ENCODE data around the gene MCCC1. TPM values are rescaled to one million over a fixed set of nuclear protein-coding genes. Genes with fewer than 3 reads are reported as not detected.
A peak's percentile ranks its signal among the peaks of the same experiment; 100 is the strongest.
"Not testable (repeated sequence)": the region's sequence is repeated elsewhere in the genome, so short reads cannot be mapped to it uniquely, and the experiment has no call there.

The MCCC1 gene
- total and polyA plus RNA-seq, 2 donors = 28.1 to 42.9 TPM

DNA sequence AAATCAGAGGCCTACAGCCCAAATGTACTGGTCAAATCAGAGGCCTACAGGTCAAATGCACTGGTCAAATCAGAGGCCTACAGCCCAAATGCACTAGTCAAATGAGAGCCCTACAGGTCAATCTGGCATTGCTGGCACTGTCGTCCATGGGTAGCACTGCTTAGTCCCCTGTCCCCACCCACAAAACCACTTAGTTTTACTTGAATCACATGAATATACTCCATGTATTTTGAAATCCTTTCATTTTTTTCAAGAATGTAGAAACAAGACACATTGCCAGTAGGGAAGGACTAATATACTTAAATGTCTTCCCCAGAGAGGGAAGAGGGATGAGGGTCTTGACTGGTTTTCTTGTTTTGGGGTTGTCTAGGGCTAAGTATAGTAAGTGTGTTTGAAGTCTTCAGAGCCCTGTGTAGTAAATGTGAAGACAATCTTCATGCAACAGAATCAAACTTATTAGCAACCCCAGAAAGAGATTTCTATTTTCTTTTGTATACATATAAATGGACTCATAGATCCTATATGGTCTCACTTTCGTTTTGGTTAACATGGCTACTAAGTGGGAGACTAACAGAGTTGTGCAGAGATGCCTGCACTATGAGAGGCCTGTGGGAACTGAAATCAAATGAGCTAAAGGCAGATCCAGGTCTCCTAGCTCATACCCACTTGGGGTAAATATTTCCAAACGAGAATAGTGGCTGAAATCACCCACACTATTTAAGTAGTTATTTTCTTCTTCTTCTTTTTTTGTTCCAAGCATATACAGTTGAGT is 80.7 kb downstream of the MCCC1 start:
- WGBS = 95% methylated on average over 3 of the region's 3 CpGs
- H3K4me1 ChIP-seq (ENCODE audit: insufficient read depth) = no peaks in the 10 kb centered on the region
- DNase-seq (ENCODE audit: extremely low spot score) = no peak
- H3K36me3 ChIP-seq (ENCODE audit: insufficient read depth) = peaks cover 4% of the 10 kb centered on the region
- no peak overlapping the region for H3K4me3 ChIP-seq (ENCODE audit: low read depth, low read length)
- no peak overlapping the region for H3K27ac ChIP-seq (ENCODE audit: low read depth)

DNA sequence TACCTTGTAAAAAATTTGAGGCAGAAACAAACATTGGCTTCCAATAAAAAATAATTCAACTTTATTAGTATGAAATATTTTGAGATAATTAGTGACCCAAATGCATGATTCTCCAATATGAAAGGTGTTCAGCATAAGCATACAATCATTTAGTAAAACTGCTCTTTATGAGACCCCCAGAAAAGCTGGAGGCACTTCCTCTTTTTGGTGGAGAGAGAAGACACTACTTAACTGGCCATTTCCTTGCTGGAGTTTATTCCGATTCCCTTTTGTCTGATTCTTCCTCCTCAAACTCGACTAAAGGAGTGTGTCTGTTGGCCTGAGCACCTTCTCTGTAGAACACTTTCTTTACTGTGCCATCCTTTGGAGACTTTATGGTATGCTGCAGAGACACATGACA is 84.1 kb downstream of the MCCC1 start:
- no peak for DNase-seq (ENCODE audit: extremely low spot score)
- H3K4me1 ChIP-seq (ENCODE audit: insufficient read depth) = no peaks in the 10 kb centered on the region
- 79% methylated on average over 2 of the region's 2 CpGs for WGBS
- no peak overlapping the region for H3K27ac ChIP-seq (ENCODE audit: low read depth)
- H3K36me3 ChIP-seq (ENCODE audit: insufficient read depth) = peaks cover 4% of the 10 kb centered on the region
- no peak overlapping the region for H3K4me3 ChIP-seq (ENCODE audit: low read depth, low read length)

DNA sequence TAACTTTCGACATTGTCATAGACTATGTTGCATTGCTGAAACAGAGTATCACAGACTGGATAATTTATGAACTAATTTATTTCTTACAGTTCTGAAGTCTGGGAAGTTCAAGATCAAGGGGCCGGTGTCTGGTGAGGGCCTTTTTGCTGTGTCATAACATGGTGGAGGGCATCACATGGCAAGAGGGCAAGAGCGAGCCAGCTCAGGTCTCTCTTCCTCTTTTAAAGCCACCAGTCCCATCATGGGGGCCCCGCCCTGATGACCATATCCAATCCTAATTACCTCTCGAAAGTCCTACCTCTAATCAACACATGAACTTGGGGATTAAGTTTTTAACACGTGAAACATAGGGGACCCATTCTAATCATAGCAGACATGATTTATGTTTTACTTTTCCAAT is 85.4 kb downstream of the MCCC1 start:
- Histone ChIP-seq H3K4me3 (ENCODE audit: low read depth, low read length) (no peak overlapping the region), H3K36me3 (ENCODE audit: insufficient read depth) (peaks cover 1% of the 10 kb centered on the region), H3K4me1 (ENCODE audit: insufficient read depth) (no peaks in the 10 kb centered on the region), H3K27ac (ENCODE audit: low read depth) (no peak overlapping the region)
- DNase-seq (ENCODE audit: extremely low spot score) = no peak
- 82% methylated on average over 6 of the region's 6 CpGs for WGBS

DNA sequence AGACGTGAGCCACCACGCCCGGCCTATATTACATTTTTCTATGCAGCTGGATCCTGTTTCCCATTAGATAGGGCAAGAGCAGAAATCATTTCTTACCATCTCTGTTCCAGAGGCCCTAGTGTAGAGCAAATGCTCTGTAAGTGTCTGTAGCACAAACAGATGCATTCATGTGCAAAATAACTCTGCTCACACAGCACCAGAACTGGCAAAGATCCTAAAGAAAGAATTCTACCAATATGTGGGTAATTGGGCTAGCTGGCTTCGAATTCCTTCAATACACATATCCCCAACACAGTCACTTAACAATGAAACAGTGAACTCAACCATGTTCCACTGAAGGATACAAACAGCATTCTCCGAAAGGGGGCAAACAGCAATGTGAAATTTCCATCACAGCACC is 86.2 kb downstream of the MCCC1 start:
- WGBS = 94% methylated on average over 5 of the region's 5 CpGs
- H3K4me3 ChIP-seq (ENCODE audit: low read depth, low read length) = no peak overlapping the region
- H3K4me1 ChIP-seq (ENCODE audit: insufficient read depth) = no peaks in the 10 kb centered on the region
- no peak for DNase-seq (ENCODE audit: extremely low spot score)
- H3K27ac ChIP-seq (ENCODE audit: low read depth) = no peak overlapping the region
- H3K36me3 ChIP-seq (ENCODE audit: insufficient read depth) = peaks cover 1% of the 10 kb centered on the region

DNA sequence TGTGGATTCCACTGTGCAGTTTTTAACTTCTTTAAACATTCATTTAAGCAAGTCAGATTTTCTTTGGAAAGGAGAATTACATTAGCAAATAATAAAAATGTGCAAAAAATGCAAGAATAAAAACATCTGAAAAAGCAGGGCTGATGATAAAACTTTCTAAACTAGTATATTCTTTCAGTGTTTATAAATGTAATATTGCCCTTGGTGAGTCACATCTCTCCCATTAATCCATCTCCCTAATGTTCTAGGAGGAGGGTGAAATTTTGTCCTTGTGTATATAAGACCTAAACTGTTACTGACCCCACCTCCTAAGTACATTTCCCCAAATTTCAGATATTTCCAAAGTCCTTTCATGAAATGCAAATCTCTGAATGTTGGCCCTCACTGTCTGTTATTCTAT is 90.5 kb downstream of the MCCC1 start:
- Histone ChIP-seq H3K4me1 (ENCODE audit: insufficient read depth) (no peaks in the 10 kb centered on the region), H3K4me3 (ENCODE audit: low read depth, low read length) (no peak overlapping the region), H3K36me3 (ENCODE audit: insufficient read depth) (no peaks in the 10 kb centered on the region), H3K27ac (ENCODE audit: low read depth) (no peak overlapping the region)
- DNase-seq (ENCODE audit: extremely low spot score) = no peak

GRCh38 chr3:183008303-183008702 is 91.0 kb downstream of the MCCC1 start:
- Histone ChIP-seq H3K27ac (ENCODE audit: low read depth) (no peak overlapping the region), H3K4me3 (ENCODE audit: low read depth, low read length) (no peak overlapping the region), H3K4me1 (ENCODE audit: insufficient read depth) (no peaks in the 10 kb centered on the region), H3K36me3 (ENCODE audit: insufficient read depth) (no peaks in the 10 kb centered on the region)
- WGBS = 94% methylated on average over 4 of the region's 4 CpGs
- DNase-seq (ENCODE audit: extremely low spot score) = no peak

DNA sequence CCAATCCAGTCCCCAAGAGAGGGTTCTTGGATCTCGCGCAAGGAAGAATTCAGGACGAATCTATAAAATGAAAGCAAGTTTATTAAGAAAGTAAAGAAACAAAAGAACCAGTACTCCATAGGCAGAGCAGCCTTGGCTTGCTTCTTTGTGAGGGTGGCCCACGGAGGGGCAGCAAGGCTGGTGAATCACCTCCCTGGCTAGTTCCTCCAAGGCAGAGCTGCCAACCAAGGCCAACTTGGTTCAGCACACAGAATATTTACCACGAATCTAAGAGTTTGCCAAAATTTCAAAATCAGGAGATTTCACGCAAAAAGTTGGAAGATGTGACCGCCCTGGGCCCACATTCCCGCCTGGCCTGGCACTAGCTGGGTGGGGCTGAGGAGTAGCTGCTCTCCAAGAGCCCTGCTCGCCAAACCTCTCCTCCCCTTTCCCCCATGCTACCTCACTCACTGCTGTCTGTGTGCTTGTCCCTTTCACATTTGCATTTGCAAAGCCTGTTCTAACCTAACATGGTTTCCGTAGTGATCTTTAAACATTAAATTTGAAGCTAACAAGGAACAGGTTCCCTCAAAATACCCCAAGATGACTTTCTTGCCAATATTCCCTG is 92.8 kb downstream of the MCCC1 start:
- Histone ChIP-seq H3K4me1 (ENCODE audit: insufficient read depth) (no peaks in the 10 kb centered on the region), H3K27ac (ENCODE audit: low read depth) (no peak overlapping the region), H3K4me3 (ENCODE audit: low read depth, low read length) (no peak overlapping the region), H3K36me3 (ENCODE audit: insufficient read depth) (no peaks in the 10 kb centered on the region)
- DNase-seq (ENCODE audit: extremely low spot score) = no peak
- 89% methylated on average over 10 of the region's 10 CpGs for WGBS

DNA sequence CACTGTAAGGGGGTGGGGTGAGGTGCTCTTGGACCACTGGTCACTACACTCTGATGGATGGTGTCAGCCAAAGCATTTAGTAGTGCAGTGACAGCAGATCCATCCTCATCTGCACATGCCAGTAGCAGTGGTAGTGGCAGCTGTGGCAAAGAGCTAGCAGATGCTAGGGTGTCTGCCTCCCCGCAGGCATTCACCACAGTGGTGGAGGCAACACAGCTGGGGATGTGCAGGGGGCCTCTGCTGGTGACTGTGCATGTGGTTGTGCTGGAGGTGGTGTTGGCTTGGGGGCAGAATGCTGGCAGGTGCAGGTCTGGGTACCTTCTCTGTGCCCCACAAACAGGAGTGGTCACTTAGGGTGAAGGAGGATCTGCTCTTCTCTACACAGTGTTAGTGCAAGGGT is 99.5 kb downstream of the MCCC1 start:
- Histone ChIP-seq H3K27ac (ENCODE audit: low read depth) (no peak overlapping the region), H3K36me3 (ENCODE audit: insufficient read depth) (no peaks in the 10 kb centered on the region), H3K4me3 (ENCODE audit: low read depth, low read length) (no peak overlapping the region), H3K4me1 (ENCODE audit: insufficient read depth) (no peaks in the 10 kb centered on the region)
- no peak for DNase-seq (ENCODE audit: extremely low spot score)
- 85% methylated on average over 1 of the region's 1 CpG for WGBS

GRCh38 chr3:182993486-182994201 is 105.7 kb downstream of the MCCC1 start:
- H3K4me3 ChIP-seq (ENCODE audit: low read depth, low read length); H3K4me1 ChIP-seq (ENCODE audit: insufficient read depth); DNase-seq (ENCODE audit: extremely low spot score); H3K27ac ChIP-seq (ENCODE audit: low read depth); H3K36me3 ChIP-seq (ENCODE audit: insufficient read depth): not testable (repeated sequence)
- 95% methylated on average over 4 of the region's 4 CpGs for WGBS

GRCh38 chr3:182989566-182989965 is 109.7 kb downstream of the MCCC1 start:
- no peaks in the 10 kb centered on the region for H3K36me3 ChIP-seq (ENCODE audit: insufficient read depth)
- 72% methylated on average over 3 of the region's 3 CpGs for WGBS
- DNase-seq (ENCODE audit: extremely low spot score) = no peak
- H3K27ac ChIP-seq (ENCODE audit: low read depth) = no peak overlapping the region
- no peaks in the 10 kb centered on the region for H3K4me1 ChIP-seq (ENCODE audit: insufficient read depth)
- H3K4me3 ChIP-seq (ENCODE audit: low read depth, low read length) = no peak overlapping the region

GRCh38 chr3:182986021-182986420 is 113.3 kb downstream of the MCCC1 start:
- Histone ChIP-seq H3K4me1 (ENCODE audit: insufficient read depth) (peaks cover 2% of the 10 kb centered on the region), H3K4me3 (ENCODE audit: low read depth, low read length) (no peak overlapping the region), H3K36me3 (ENCODE audit: insufficient read depth) (no peaks in the 10 kb centered on the region), H3K27ac (ENCODE audit: low read depth) (no peak overlapping the region)
- 86% methylated on average over 6 of the region's 6 CpGs for WGBS
- DNase-seq (ENCODE audit: extremely low spot score) = no peak

GRCh38 chr3:182983876-182984275 is 115.4 kb downstream of the MCCC1 start:
- Histone ChIP-seq H3K36me3 (ENCODE audit: insufficient read depth) (no peaks in the 10 kb centered on the region), H3K4me3 (ENCODE audit: low read depth, low read length) (no peak overlapping the region), H3K27ac (ENCODE audit: low read depth) (no peak overlapping the region), H3K4me1 (ENCODE audit: insufficient read depth) (peaks cover 4% of the 10 kb centered on the region)
- no peak for DNase-seq (ENCODE audit: extremely low spot score)

- Histone ChIP-seq H3K4me1 (ENCODE audit: insufficient read depth) (peaks cover 6% of the 10 kb centered on the region), H3K4me3 (ENCODE audit: low read depth, low read length) (peak overlapping the region; percentile 100), H3K36me3 (ENCODE audit: insufficient read depth) (no peaks in the 10 kb centered on the region), H3K27ac (ENCODE audit: low read depth) (no peak overlapping the region)
- 64% methylated on average over 10 of the region's 10 CpGs for WGBS
- no peak for DNase-seq (ENCODE audit: extremely low spot score)
Measured at GRCh38 chr3:182981038-182981380, 118.3 kb downstream of the MCCC1 start.
